ENCODE results near the gene FGFRL1.
A peak's percentile ranks its signal among the peaks of the same experiment; 100 is the strongest.
"Not testable (repeated sequence)": the region's sequence is repeated elsewhere in the genome, so short reads cannot be mapped to it uniquely, and the experiment has no call there.

FGFRL1 gene

DNA sequence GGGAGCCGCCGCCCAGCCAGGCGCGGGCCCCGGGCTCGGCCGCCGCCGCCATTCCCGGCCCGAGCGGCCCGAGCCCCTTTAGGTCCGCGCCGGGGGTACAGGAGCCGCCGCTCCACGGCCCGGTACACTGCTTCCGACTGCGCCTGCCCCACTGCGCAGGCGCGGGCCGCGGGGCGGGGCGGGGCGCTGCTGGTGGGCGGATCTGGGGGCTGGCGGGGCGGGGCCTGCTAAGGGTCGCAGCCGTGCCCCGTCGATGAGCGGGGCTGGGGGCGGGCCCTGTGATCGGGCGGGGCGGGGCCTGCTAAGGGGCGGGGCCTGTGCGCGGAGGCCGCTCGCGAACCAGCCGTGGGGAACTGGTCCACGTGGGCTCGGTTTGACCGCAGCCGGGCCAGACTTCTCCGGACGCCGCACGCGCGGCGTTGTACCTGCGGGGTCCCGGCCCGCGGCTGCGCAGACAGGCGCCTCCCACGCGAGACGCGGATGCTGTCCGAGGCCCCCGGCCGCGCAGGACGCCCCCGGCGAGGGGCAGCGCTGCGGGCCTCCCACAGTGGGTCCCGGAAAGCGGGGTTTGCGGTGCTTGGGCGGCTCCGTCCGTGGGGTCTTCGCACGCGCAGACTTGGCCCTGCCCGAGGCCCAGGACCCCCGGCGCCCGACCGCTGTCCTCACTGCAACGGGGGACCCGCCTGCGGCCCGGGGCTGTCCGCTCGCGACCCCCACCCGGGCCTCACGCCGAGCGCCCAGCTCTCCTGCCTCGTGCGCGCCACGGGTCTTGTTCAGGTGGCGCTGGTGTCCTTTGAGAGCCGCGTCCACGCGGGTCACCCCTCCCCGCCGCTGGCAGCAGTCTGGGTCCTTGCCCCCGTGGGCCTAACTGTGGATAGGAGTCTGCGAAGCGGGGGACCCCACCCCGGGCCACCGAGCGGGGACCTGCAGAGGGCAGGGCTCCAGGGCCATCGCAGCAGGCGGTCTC lies 37.7 kb upstream of the FGFRL1 start, which contains the start of gene DGKQ:
DGKQ (minus strand) TSS at position 139 of the 967 bp plus-strand sequence; CDS start at position 52, 87 bp downstream.
- peak; percentile 79 for FAIRE-seq
- no peak for TF ChIP-seq POU2F2 (IDR thresholded peaks at IDR 0.05; ENCODE audit: low read depth, low read length)
- TF ChIP-seq TAF1 (IDR thresholded peaks at IDR 0.05; ENCODE audit: low read depth, low read length) = no peak
- no peak for TF ChIP-seq SPI1 (IDR thresholded peaks at IDR 0.05; ENCODE audit: low read depth, low read length)
- TF ChIP-seq POLR2A (IDR thresholded peaks at IDR 0.05; ENCODE audit: low read depth, low read length) = no peak
- TF ChIP-seq POLR2AphosphoS5 (IDR thresholded peaks at IDR 0.05; ENCODE audit: low read depth, low read length) = no peak
- TF ChIP-seq PAX5 (IDR thresholded peaks at IDR 0.05; ENCODE audit: insufficient read depth, low read length, severe bottlenecking) = no peak
- peak; percentile 99 for DNase-seq (ENCODE audit: insufficient read length, low spot score)

DNA sequence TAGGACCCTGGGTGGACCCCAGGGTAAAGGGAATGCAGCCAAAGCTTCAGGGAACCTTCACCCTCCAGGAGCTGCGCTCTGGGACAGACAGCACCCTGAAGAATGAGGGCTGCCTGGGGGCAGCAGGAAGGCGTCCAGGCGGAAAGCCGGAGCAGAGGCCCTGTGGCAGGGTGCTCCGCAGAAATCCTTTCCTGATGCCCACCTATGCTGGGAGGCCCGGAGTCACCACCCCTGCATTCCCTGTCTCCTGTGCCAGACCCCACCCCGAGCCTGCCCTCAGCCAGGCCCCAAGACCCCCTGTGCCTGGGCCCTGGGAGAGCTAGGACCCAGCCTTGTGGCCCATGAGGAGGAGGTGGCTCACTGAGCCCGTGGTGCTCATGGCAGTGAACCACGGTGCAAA lies 36.8 kb upstream of the FGFRL1 start:
- DNase-seq (ENCODE audit: insufficient read length, low spot score) (no peak), FAIRE-seq (no peak)
- no peak for TF ChIP-seq POU2F2 (IDR thresholded peaks at IDR 0.05; ENCODE audit: low read depth, low read length)

DNA sequence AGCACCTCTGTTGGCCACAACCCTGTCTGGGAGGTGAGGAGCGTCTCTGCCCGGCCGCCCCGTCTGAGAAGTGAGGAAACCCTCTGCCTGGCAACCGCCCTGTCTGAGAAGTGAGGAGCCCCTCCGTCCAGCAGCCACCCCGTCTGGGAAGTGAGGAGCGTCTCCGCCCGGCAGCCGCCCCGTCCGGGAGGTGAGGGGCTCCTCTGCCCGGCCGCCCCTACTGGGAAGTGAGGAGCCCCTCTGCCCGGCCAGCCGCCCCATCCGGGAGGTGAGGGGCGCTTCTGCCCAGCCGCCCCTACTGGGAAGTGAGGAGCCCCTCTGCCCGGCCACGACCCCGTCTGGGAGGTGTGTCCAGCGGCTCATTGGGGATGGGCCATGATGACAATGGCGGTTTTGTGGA lies 35.4 kb upstream of the FGFRL1 start:
- FAIRE-seq; DNase-seq (ENCODE audit: insufficient read length, low spot score): not testable (repeated sequence)

DNA sequence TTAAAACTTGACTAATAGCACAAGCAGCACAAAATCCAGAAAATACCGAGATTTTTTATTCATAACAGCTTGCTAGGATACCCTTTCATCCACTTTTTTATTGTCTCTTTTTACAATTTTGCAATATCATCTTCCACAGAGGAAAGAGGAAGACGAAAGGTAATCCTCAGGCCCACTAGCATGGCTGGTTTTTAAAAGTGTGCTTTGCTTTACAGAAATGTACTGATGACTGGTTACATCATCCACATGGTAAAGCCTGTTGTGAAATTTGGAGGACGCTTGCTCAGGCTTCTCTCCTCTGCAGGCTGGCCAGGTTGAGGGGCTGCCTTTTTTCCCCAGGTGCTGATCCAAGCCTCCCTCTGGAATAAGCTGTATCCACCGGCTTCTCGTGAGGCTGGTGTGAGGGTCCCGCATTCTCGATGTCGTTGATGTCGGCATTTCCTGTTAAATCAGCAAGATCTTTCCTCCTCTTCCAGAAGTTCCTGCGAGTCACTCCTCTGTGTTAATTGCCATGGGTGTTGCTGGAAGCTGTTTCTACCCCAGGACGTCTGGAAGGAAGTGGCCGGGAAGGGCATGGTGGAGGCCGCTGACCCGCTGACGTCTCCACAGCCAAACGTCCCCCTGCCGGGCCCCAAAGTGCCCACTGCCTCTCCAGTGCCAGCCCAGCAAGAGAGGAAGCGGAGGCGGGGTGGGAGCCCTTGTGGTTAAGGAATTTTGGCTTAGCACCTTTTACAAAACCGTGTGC lies 32.3 kb upstream of the FGFRL1 start:
- no peak for DNase-seq (ENCODE audit: insufficient read length, low spot score)
- no peak for FAIRE-seq
- TF ChIP-seq PAX5 (IDR thresholded peaks at IDR 0.05; ENCODE audit: insufficient read depth, low read length, severe bottlenecking) (no peak), POLR2A (IDR thresholded peaks at IDR 0.05; ENCODE audit: low read depth, low read length) (no peak), TAF1 (IDR thresholded peaks at IDR 0.05; ENCODE audit: low read depth, low read length) (no peak), SPI1 (IDR thresholded peaks at IDR 0.05; ENCODE audit: low read depth, low read length) (no peak), POU2F2 (IDR thresholded peaks at IDR 0.05; ENCODE audit: low read depth, low read length) (no peak), POLR2AphosphoS5 (IDR thresholded peaks at IDR 0.05; ENCODE audit: low read depth, low read length) (no peak)

DNA sequence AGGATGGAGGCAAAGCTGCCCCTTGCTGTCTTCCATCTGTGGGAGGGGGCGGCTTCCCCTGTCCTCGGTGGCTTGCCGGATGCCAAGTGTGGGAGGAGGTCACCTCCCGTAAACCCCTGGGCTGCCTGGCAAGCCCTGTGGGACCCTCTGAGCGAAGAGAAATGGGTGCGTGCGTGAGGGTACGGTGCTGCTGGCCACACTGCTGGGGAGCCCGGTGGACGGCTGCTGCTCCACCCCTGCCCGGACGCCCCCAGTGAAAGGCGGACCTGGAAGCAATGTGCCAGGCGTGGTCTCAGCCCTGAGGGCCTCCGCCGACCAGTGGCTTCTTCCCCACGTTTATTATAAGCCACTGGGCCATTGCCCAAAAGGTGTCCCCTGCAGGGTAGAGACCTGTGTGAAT lies 29.1 kb upstream of the FGFRL1 start:
- DNase-seq (ENCODE audit: insufficient read length, low spot score) (no peak), FAIRE-seq (no peak)
- no peak for TF ChIP-seq TAF1 (IDR thresholded peaks at IDR 0.05; ENCODE audit: low read depth, low read length)
- TF ChIP-seq POLR2A (IDR thresholded peaks at IDR 0.05; ENCODE audit: low read depth, low read length) = no peak
- no peak for TF ChIP-seq POLR2AphosphoS5 (IDR thresholded peaks at IDR 0.05; ENCODE audit: low read depth, low read length)
- no peak for TF ChIP-seq SPI1 (IDR thresholded peaks at IDR 0.05; ENCODE audit: low read depth, low read length)

DNA sequence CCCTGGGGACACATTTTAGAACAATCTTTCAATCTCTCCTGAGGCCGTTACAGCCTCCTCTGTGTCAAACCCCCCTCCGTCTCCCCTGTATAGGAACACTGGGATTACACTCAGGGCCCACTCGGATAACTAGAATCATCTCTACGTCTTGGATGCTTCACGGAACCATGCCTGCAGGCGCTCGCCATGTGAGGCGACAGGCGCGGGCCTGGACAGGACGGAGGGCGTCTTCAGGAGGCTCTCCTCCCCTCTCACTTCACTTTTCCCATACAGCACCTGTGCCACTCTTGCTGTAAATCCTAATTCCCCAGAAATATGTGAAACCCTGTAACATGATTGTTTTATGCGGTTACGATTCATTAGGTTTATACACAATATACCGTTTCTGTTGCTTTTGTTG lies 28.6 kb upstream of the FGFRL1 start:
- no peak for TF ChIP-seq POU2F2 (IDR thresholded peaks at IDR 0.05; ENCODE audit: low read depth, low read length)
- TF ChIP-seq PAX5 (IDR thresholded peaks at IDR 0.05; ENCODE audit: insufficient read depth, low read length, severe bottlenecking) = no peak
- no peak for TF ChIP-seq POLR2AphosphoS5 (IDR thresholded peaks at IDR 0.05; ENCODE audit: low read depth, low read length)
- no peak for TF ChIP-seq TAF1 (IDR thresholded peaks at IDR 0.05; ENCODE audit: low read depth, low read length)
- TF ChIP-seq SPI1 (IDR thresholded peaks at IDR 0.05; ENCODE audit: low read depth, low read length) = no peak
- TF ChIP-seq POLR2A (IDR thresholded peaks at IDR 0.05; ENCODE audit: low read depth, low read length) = no peak
- DNase-seq (ENCODE audit: insufficient read length, low spot score) = no peak
- no peak for FAIRE-seq

DNA sequence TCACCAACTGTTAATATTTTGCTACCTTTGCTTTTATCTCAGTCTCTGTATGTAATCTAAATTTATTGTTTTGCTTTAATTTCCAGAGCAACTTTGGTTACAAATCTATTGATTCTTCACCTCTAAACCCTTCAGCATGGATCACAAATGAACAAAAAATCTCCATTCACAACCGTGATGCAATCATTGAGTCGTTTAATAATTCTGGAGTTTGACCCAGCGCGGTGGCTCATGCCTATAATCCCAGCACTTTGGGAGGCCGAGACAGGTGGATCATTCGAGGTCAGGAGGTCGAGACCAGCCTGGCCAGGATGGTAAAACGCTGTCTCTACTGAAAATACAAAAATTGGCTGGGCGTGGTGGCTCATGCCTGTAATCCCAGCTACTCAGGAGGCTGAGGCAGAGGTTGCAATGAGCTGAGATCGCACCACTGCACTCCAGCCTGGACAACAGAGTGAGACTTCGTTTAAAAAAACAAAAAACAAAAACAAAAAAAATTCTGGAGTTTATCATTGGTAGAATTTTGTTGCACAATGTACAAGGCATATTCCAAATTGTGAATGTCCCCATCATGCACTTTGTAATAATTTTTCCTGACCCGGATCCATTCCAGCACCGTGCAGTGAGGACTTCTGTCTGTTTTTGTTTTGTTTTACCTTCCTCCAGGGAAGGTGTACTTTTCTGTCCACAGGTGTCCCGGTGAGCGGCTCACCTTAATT lies 26.9 kb upstream of the FGFRL1 start:
- DNase-seq (ENCODE audit: insufficient read length, low spot score) = no peak
- FAIRE-seq = no peak
- no peak for TF ChIP-seq POLR2AphosphoS5 (IDR thresholded peaks at IDR 0.05; ENCODE audit: low read depth, low read length)
- TF ChIP-seq POU2F2 (IDR thresholded peaks at IDR 0.05; ENCODE audit: low read depth, low read length) = no peak
- no peak for TF ChIP-seq TAF1 (IDR thresholded peaks at IDR 0.05; ENCODE audit: low read depth, low read length)
- TF ChIP-seq POLR2A (IDR thresholded peaks at IDR 0.05; ENCODE audit: low read depth, low read length) = no peak
- TF ChIP-seq SPI1 (IDR thresholded peaks at IDR 0.05; ENCODE audit: low read depth, low read length) = no peak
- TF ChIP-seq PAX5 (IDR thresholded peaks at IDR 0.05; ENCODE audit: insufficient read depth, low read length, severe bottlenecking) = no peak

DNA sequence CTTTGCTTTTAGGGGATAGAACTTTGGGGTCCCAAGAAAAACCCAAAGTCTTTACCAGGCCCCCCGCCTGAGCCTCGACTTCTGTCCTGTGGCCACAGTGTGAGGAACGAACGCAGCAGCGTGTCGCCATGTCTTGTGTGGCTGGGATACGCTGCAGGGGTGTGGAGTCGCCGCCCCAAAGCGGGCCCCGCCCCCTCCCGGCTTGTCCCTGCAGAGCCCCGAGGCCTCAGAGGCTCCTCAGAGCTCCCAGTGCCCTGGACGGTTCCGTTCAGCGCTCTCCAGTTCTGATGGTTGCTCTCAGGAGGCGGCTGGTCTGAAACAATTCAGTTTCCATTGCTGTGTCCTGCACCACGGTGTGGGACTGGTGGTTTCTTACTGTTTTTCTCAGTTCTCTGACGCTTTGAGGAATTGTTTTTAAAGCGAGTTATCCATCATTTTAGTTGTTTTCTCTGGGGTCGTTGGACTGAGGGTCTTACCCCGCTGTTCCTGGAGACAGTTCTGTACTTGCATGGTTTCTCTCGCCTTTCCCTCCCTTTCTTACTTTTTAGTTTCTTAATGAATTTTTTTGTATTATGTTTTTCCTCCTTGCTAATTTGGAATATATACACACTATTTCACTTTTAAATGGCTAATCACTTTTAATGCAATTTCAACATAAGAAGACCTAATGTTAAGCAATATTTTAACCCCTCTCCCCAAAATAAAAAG lies 26.1 kb upstream of the FGFRL1 start:
- DNase-seq (ENCODE audit: insufficient read length, low spot score) = no peak

DNA sequence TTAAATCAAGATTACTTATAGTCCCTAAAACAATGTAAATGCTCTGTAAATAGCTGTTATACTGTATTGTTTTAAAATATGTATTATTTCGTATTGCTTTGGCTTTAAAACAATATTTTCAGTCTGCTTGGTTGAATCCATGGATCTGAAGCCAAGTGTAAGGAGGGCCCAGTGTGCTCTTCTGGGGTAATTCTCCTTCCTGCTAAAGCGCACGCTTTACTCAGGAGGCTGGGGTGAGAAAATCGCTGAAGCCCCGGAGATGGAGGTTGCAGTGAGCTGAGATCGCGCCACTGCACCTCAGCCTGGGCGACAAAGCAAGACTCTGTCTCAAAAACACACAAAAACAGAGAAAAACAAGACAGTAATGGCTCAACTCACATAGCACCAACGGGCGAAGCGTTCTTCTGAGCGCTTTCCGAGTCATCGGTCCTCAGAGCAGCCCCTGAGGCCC lies 25.0 kb upstream of the FGFRL1 start:
- no peak for DNase-seq (ENCODE audit: insufficient read length, low spot score)
- no peak for TF ChIP-seq SPI1 (IDR thresholded peaks at IDR 0.05; ENCODE audit: low read depth, low read length)
- TF ChIP-seq POU2F2 (IDR thresholded peaks at IDR 0.05; ENCODE audit: low read depth, low read length) = no peak
- no peak for TF ChIP-seq TAF1 (IDR thresholded peaks at IDR 0.05; ENCODE audit: low read depth, low read length)
- no peak for TF ChIP-seq POLR2A (IDR thresholded peaks at IDR 0.05; ENCODE audit: low read depth, low read length)
- no peak for TF ChIP-seq POLR2AphosphoS5 (IDR thresholded peaks at IDR 0.05; ENCODE audit: low read depth, low read length)
- no peak for TF ChIP-seq PAX5 (IDR thresholded peaks at IDR 0.05; ENCODE audit: insufficient read depth, low read length, severe bottlenecking)
- FAIRE-seq = no peak

More for the DNA sequence above, 26.1 kb upstream of the FGFRL1 start:
- no peak for FAIRE-seq
- no peak for TF ChIP-seq PAX5 (IDR thresholded peaks at IDR 0.05; ENCODE audit: insufficient read depth, low read length, severe bottlenecking)
- no peak for TF ChIP-seq POLR2AphosphoS5 (IDR thresholded peaks at IDR 0.05; ENCODE audit: low read depth, low read length)
- TF ChIP-seq TAF1 (IDR thresholded peaks at IDR 0.05; ENCODE audit: low read depth, low read length) = no peak
- TF ChIP-seq SPI1 (IDR thresholded peaks at IDR 0.05; ENCODE audit: low read depth, low read length) = no peak
- TF ChIP-seq POU2F2 (IDR thresholded peaks at IDR 0.05; ENCODE audit: low read depth, low read length) = no peak
- no peak for TF ChIP-seq POLR2A (IDR thresholded peaks at IDR 0.05; ENCODE audit: low read depth, low read length)

Data from GM12891 (cell line).